HG03060 (cell line): ENCODE results near the gene CYB5R3.
"Not testable (repeated sequence)": the region's sequence is repeated elsewhere in the genome, so short reads cannot be mapped to it uniquely, and the experiment has no call there.

Source experiments
- ATAC-seq: cut with Tn5 transposase; IDR thresholded peaks from one replicate; pipeline ENCODE4 v1.9.1; 2021; ENCODE audit warnings: low read depth, moderate number of reproducible peaks; ENCODE audit not compliant: unreplicated experiment

Gene CYB5R3

GRCh38 chr22:42626431-42626830 lies 22.8 kb downstream of the CYB5R3 start:
- ATAC-seq = no peak

GRCh38 chr22:42625416-42625815 lies 23.8 kb downstream of the CYB5R3 start:
- ATAC-seq = no peak

- ATAC-seq = no peak
These were observed 24.6 kb downstream of the CYB5R3 start for GRCh38 chr22:42624551-42625106.

DNA sequence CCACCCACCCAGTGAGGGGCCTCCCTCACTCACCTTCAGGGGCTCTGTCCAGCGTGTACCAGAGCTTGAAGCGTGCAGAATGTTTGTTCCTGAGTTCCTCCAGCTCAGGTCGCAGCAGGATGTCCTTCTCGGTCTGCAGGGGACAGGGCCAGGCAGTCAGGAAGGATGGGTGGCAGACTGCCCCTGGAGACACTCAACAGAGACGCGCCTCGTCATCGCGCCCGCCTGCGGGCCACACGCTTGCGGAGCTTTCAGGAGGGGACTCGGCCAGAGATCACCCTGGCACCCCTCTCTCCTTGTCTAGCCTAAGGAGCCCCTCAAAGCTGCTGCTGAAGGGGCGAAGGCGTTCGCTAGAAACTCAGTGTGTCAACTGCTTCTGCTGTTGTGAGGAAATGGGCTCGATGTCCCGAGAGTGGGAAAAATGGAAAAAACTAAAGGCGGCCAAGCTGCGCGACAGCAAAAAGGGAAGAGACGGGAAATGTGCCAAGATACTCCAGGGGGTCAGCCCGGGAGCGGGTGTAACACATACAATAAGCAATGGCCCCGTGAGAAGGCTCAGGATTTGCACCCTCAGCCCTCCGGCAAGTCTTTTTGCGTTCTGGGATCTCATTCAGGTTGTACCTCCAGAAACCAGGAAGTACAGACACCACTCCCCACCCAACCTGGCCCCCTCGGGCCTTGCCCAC lies 25.3 kb downstream of the CYB5R3 start:
- ATAC-seq = no peak

DNA sequence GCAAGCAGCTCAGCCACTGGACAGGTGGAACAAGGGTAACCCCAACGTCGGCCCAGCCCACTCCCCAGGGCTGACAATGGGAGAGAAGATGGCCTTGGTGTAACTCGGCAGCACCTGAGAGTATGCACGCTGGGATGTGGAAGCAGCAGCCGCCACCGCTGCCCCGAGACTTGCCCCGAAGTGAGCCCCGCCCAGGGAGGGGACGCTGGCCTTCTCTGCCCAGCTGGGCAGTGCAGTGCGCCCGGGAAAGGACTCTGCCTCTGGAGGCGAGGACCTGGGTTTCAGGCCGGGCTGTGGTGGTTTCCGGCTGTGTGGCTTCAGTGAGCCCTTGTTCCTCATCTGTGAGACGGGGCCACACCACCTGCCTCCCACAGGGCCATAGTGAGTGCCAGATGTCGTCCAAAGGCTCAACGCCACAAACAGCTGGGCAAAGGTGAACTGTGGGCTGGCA lies 25.9 kb downstream of the CYB5R3 start:
- ATAC-seq = no peak

DNA sequence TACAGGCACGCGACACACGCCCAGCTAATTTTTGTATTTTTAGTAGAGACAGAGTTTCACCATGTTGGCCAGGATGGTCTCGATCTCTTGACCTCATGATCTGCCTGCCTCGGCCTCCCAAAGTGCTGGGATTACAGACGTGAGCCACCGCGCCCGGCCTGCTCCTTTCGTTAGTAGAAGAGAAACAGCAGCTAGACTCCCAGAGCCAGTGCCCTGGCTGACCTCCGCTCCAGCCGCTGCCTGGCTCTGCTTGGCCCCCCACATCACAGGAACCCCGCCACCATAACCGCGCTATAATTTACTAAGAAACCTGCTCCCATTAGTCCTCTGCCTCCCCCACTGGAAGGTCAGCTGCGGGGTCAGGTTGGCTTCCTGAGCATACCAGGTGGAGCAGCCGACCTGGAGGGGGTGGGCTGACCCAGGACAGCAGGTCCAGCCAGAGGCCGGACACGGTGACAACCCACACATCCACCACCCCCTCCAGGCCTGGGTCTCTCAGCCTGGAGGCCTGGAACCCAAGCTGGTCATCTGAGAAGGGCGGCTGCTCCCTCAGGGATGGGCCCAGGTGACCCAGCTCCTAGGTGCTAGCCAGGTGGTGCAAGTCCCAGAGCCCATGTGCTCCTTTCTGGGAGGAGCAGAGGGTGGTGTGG lies 27.0 kb downstream of the CYB5R3 start:
- ATAC-seq = no peak

GRCh38 chr22:42621505-42622002 lies 27.6 kb downstream of the CYB5R3 start:
- no peak for ATAC-seq

DNA sequence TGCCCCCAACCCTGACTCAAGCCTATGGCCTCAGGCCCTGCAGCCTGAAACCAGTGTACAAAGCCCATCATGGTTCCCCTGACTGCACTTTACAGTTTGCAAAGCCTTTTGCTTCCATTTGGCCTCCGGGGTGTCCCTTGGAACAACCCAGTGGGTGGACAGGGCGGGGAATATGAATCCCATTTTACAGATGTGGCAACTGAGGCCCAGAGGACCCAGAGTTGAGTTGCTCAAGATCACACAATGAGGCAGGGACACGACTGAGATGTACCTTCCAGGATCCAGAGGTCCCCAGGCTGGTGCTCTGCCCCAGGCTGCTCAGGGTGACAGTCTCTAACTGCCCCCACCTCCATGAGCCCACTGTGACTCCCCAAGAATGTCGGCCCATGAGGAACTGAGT lies 29.1 kb downstream of the CYB5R3 start:
- ATAC-seq = no peak

DNA sequence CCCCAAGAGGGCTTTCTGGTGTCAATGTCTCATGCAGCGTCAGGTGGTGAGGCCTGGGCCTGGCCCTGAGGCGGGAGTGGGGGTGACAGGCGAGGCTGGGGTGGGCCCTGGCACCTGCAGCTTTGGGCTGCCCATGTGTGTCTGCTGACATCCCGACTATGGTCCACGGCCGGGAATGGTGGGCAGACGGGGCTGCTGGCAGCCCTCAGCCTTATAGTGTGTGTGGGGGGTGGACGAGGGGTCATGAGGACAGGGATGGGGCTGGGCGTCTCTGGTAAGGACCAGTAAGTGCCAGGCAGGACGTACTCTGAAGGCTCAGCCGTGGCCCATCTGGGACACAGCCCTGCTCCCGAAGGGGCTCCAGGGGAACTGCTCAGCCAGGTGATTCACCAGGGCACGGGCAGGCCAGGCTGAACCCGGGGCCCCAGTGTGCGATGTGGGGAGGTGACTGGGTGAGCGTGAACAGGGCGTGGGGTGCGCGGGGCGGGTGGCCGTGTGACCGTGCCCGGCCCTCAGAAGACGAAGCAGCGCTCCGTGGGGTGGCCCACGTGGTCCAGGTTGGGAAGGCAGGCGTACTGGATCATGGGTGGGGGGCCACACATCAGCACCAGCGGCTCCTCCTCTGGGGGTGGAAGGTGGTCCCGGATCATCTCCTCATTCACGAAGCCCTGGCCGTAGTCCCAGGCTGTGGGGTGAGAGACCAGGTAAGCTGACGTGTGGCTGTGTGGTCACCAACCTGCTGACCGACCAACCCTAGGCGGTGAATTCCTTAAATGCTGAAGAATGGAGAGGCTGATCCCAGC lies 29.7 kb downstream of the CYB5R3 start:
- no peak for ATAC-seq

GRCh38 chr22:42617155-42617983 lies 31.8 kb downstream of the CYB5R3 start:
- ATAC-seq = no peak

- not testable (repeated sequence) for ATAC-seq
These were observed 33.4 kb downstream of the CYB5R3 start for GRCh38 chr22:42615860-42616175.

- peak; percentile 33 for ATAC-seq
These were observed 33.9 kb downstream of the CYB5R3 start for GRCh38 chr22:42615092-42615859.

DNA sequence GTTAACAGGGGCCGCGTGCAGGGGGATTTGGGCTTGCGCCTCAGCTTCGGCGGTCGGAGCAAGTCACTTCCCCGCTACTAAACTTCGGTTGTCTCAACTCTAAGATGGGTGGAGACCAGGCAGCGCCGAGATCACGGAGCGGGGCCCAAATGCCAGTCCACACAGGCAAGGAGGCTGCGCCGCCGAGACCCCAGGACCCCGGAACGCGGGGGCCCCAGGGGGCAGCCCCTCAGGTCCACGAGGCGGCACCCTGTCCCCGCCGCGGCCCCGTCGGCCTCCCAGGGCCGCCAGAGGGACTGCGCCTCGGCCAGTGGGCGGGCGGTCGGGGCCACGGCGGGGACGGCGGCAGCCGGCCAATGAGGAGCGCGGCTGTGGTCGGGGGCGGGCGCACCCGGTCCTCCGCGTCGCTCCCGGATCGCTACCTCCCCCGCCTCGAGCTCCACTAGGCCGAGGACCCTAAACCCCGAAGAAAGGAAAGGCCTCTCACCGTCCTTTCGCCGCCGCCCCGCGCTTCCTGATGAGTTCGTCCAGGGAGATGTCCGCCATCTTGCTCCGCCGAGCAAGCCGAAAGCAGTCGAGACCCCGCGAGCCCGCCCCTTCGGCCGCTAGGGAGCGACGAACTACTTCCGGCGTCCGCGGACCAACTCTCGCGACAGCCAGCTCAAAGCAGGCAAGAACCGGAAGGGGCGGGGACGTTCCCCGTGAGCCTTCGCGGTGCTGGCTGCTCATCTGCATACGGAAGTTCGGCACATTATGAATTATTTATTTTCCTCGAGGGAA lies 34.7 kb downstream of the CYB5R3 start, which contains the start of gene POLDIP3:
POLDIP3 (minus strand) TSS at position 572 of the 780 bp plus-strand sequence; CDS start at position 546, 26 bp downstream.
- peak; percentile 59 for ATAC-seq

DNA sequence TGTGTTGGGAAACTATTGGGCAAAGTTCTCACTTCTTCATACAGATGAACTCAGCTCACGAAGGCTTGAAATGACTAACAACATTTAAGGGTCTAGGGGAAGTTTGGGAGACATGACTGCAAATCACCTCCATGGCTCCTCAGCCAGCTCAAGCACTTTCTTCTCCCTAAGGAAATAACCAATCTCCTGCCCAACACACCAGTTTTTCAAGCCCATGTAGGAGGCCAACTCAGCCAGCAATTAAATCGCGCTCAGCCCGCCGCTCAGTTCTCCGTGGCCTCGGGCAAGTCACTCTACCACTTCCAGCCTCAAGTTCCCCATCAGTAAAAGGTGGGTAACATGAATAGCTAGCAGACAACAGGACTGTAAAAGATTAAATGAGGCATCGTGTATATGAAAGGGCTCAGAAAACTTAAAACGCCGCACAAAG lies 35.3 kb downstream of the CYB5R3 start:
- no peak for ATAC-seq

DNA sequence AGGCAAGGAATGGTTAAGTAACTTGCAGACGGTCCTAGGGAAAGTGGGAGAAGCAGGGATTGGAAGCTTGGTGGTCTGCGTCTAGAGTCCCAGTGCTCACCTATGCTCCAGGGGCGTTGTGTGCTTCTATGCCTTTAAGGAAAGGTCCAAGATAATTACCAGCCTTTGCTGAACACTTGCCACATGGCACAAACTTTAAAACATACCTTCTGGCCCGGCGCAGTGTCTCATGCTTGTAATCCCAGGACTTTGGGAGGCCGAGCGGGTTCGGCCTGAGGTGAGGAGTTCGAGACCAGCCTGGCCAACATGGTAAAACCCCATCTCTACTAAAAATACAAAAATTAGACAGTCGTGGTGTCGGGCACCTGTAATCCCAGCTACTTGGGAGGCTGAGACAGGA lies 36.9 kb downstream of the CYB5R3 start:
- ATAC-seq = no peak

- ATAC-seq = no peak
These were observed 38.1 kb downstream of the CYB5R3 start for GRCh38 chr22:42611051-42611450.

GRCh38 chr22:42610186-42610585 lies 39.0 kb downstream of the CYB5R3 start:
- ATAC-seq = no peak

DNA sequence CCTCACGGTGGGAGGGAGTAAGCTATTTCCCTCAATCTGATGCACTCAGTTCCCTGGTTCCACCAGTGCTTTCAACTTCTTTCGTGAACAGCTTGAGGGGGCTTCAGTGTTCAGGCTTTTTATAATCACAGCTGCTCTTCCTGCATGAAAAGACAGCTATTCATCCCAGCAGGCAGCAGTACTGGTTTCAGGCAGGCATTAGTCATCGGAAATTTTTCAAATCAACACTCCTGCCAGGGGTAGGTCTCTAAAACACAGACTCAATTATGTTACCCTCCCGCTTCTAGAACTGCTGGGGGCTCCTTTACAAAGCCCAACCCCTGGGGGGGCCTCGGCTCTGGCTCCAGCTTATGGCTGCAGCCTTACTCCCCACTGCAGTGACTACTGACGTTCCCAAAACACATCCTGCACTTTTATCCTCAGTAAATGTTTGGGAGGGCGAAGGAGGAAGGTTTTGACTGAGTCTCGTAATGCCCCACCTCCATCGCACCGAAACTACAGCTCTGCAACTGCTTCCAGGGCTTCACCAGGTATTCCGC lies 40.3 kb downstream of the CYB5R3 start:
- ATAC-seq = no peak
